GM12891 (cell line): ENCODE data around the gene CLDN12.

Experiments used
- POLR2A ChIP-seq: IDR thresholded peaks from 2 replicates; pipeline ENCODE4 v1.6.1; 2011; ENCODE audit warnings: low read depth, low read length, control low read depth
- POLR2AphosphoS5 ChIP-seq: IDR thresholded peaks from 2 replicates; pipeline ENCODE4 v1.6.1; 2011; ENCODE audit warnings: low read depth, low read length, control low read depth
- TAF1 ChIP-seq: IDR thresholded peaks from 2 replicates; pipeline ENCODE4 v1.6.1; 2011; ENCODE audit warnings: low read depth, low read length, control low read depth

DNA sequence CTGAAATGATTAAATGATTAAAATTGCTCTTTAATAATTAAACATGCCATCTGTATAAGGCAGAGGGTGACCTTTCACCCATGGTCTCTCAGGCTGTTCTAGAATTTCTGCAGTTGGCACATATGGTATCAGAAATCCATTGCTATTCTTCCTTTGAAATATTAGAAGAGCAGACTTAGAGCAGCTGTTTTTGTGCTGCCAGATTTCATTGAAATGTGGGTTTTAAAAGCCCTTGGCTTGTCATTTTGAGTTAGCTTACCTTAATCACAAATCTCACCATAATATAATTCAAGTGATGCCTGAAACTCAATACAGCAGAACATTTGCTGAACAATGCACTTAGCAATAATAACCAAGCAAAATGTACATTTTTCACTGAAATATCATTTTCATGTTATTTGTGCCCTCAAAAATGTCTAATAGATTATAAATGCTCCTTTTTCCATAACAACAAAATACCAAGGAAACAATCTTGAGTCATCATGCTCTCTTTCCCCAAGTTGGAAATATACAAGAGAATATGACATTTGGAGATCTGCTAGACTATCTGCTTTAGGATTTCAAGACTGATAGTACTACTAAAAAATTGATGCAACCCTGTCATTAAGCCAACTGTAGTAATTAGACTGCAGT lies 50.1 kb downstream of the CLDN12 start:
- no peak for TF ChIP-seq TAF1
- no peak for TF ChIP-seq POLR2A
- no peak for TF ChIP-seq POLR2AphosphoS5
